Right atrium auricular region (tissue), 2 donors: ENCODE data around the gene AGXT. TPM values are rescaled to one million over a fixed set of nuclear protein-coding genes. Genes with fewer than 3 reads are reported as not detected.

ENCODE experiments used
- DNase-seq: peaks from one replicate; pipeline ENCODE4 v3.0.0-alpha.2; 2019; ENCODE audit warnings: low spot score
- H3K27ac ChIP-seq, 2 donors: fragments of 200-600 bp; sonication (generic); 1 replicate in 1 of 2; 2 replicates in 1 of 2; pipeline ENCODE4 v1.5.1; 2016 to 2019
- H3K27me3 ChIP-seq, 2 donors: fragments of 200-600 bp; sonication (generic); one replicate each; pipeline versions ENCODE4 v1.5.1 to v1.6.0; 2017 to 2019
- H3K36me3 ChIP-seq: fragments of 200-600 bp; sonication (generic); one replicate; pipeline ENCODE4 v1.5.1; 2016
- H3K4me1 ChIP-seq, 2 donors: fragments of 200-600 bp; sonication (generic); one replicate each; pipeline versions ENCODE4 v1.5.1 to v1.6.0; 2017 to 2019
- H3K4me3 ChIP-seq, 2 donors: fragments of 200-600 bp; sonication (generic); 1 replicate in 1 of 2; 2 replicates in 1 of 2; pipeline ENCODE4 v1.5.1; 2017 to 2019; ENCODE audit warnings: mild to moderate bottlenecking in 1 of 2, moderate library complexity in 1 of 2
- H3K9me3 ChIP-seq, 2 donors: fragments of 200-600 bp; sonication (generic); one replicate each; pipeline ENCODE4 v1.5.1; 2019
- CTCF ChIP-seq, 2 donors: fragments of 200-600 bp; sonication (generic); IDR thresholded peaks; one replicate each; pipeline ENCODE4 v1.5.1; 2019; ENCODE audit warnings: antibody characterized with exemption in 2 of 2
- total RNA-seq, 2 donors: library from RNA; depleted of rRNA; stranded (reverse); fragments of >200 nt; gene quantifications; one replicate each; pipeline ENCODE4 v1.1.0, GENCODE V29; 2016

The AGXT gene
- total RNA-seq, 2 donors from 2014 or later = not detected

GRCh38 chr2:240871071-240871958 lies 2.7 kb downstream of the AGXT start:
- no peak for TF ChIP-seq CTCF (IDR thresholded peaks at IDR 0.05)
- Histone ChIP-seq H3K36me3 (no peaks in the 10 kb centered on the region), H3K27ac (no peak overlapping the region), H3K4me3 (no peak overlapping the region), H3K9me3 (no peaks in the 10 kb centered on the region), H3K4me1 (no peaks in the 10 kb centered on the region), H3K27me3 (no peaks in the 10 kb centered on the region)
- no peak for DNase-seq

DNA sequence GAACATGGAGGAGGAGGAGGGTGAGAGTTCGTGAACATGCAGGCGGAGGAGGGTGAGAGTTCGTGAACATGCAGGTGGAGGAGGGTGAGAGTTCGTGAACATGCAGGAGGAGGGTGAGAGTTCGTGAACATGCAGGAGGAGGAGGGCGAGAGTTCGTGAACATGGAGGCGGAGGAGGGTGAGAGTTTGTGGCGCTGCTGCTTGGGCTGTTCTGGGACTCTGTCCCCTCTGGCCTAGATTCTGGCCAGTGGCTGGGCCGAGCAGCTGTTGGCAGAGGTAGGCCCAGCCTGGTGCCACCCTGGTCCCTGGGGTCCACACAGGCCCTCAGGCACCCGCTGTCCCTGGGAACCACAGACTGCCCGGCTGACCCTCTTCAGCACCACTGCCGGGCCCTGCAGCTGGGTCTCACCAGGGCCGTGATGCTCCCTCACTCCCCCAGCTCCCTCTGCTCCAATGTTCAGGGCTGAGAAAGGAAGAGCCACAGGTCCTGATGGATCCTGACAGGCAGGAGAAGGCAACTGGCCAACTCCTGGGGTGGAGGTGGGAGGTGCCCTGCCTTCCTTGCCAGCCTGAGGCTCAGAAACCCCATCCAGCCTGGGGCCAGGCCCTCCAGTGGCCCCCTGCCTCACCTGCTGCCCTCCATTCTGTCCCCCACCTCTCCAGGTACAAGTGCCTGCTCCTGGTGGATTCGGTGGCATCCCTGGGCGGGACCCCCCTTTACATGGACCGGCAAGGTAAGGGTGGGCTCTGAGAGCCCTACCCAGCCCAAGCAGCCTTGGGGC lies 3.9 kb downstream of the AGXT start:
- no peak for DNase-seq
- H3K27me3 ChIP-seq = no peaks in the 10 kb centered on the region
- H3K9me3 ChIP-seq = no peaks in the 10 kb centered on the region
- no peak overlapping the region for H3K4me3 ChIP-seq
- no peaks in the 10 kb centered on the region for H3K36me3 ChIP-seq
- H3K4me1 ChIP-seq = no peaks in the 10 kb centered on the region
- no peak overlapping the region for H3K27ac ChIP-seq
- TF ChIP-seq CTCF (IDR thresholded peaks at IDR 0.05) = no peak

DNA sequence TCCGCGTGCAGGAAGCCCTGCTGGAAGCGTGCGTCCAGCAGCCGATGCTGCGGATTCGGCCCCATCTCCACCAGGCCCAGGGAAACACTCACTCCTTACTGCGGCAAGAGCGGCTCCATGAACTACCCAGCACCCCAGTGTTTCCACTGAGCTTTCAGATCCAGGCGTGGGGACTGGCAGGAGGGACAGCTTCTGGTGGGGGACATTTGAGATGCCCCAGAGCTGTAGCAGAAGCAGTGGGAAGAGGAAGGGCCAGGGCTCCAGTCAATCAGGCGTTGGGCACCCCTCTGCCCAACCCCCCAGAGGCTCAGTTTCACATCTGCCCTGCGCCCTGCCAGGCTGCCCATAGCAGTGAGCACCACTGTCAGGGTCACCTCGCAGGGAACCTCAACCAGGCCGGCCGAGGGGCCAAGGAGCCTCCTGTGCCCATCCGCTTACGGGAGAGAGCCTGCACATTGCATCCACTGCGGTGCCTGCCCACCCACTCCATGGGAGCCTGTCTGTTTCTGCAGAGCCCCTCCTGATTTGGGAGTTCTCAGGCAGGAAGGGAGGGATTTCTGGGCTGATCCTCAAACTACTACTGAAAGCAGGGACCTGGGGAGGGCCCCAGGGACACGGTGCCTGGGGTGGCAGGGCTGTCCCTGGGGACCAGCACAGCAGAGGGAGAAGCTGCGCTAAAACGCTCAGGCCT lies 4.6 kb downstream of the AGXT start:
- no peak overlapping the region for H3K4me3 ChIP-seq
- no peak for DNase-seq
- no peak overlapping the region for H3K27ac ChIP-seq
- no peaks in the 10 kb centered on the region for H3K36me3 ChIP-seq
- TF ChIP-seq CTCF (IDR thresholded peaks at IDR 0.05) = no peak
- no peaks in the 10 kb centered on the region for H3K4me1 ChIP-seq
- H3K27me3 ChIP-seq = no peaks in the 10 kb centered on the region
- H3K9me3 ChIP-seq = no peaks in the 10 kb centered on the region

DNA sequence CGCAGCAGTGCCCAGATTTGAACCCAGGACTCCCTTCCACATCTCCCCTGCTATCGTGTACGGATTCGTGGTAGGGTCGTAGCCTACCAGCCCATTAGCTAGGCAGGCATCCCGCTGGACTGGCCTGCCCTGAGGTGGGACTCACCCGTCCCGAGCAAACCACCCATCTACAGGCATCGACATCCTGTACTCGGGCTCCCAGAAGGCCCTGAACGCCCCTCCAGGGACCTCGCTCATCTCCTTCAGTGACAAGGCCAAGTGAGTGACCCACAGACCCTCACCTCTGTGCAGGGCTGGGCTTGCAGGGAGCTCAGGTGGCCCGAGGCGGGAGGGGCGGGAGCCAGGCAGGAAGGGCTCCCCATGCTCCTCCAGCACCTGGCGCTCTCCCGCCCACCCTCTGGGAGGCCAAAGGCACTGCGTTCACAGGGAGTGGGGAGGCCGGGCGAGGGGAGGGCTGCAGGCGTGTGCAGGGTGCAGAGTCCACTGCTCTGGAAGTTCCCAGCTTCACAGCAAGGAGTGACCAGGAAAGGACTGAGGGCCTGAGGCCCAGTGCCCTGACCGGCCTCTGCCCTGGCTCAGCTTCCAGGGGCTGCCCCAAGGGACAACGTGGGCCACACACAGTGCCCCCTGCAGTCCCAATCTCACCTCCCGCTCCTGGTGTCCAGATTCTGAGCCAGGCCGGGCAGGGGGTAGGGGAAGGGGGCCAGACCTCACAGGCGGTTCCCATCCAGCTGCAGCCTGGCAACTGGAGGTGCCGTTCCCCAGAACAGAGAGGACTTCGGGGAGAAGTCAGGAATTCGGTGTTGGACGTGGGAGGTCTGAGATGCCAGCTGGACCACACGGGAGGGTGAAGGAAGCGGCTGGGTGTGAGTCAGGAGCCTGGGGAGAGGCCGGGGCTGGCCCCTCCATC lies 5.4 kb downstream of the AGXT start:
- no peaks in the 10 kb centered on the region for H3K4me1 ChIP-seq
- DNase-seq = no peak

More for the DNA sequence above, 5.4 kb downstream of the AGXT start:
- Histone ChIP-seq H3K36me3 (no peaks in the 10 kb centered on the region), H3K27me3 (no peaks in the 10 kb centered on the region), H3K9me3 (no peaks in the 10 kb centered on the region), H3K27ac (no peak overlapping the region), H3K4me3 (no peak overlapping the region)
- no peak for TF ChIP-seq CTCF (IDR thresholded peaks at IDR 0.05)
